ENCODE measurements around the gene GLG1. TPM values are rescaled to one million over a fixed set of nuclear protein-coding genes. Genes with fewer than 3 reads are reported as not detected.

The GLG1 gene
- total and polyA plus RNA-seq, 2 experiments from 2014 or later = 142 to 148 TPM

DNA sequence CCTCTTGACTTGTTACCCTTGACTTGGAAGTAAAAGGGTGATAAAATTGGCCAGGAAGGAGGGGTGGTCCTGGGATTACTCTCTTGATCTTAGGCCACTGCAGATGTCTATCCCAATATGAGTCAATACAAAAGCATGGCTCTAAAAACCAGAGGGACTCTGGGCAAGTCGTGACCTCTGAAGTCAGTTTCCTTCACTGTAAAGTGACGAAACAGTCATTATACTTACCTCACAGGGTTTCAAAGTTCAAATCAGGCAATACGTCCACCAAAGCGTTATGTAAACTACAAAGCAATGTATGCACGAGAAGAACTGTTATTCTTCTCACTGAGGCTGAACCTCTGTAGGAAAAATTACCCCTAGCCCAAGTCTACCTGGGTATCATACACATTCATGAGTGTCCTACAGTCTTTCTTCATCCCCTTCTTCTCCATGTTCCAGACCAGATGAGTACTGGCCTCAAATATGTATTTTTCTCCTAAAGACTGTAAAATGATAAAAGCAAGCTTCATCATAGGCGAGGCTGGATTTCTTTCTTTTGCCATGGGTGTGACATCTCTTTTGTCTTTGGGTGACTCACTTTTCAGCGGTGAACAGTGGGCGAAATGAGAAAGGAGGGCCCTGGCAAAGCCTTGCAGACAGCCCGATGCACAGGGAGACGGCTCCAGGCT lies 151.2 kb downstream of the GLG1 start:
- H2AFZ ChIP-seq = no peak overlapping the region
- H3K36me3 ChIP-seq (replicated peaks; ENCODE audit: insufficient read depth, low read depth) = no peaks in the 10 kb centered on the region
- H3K4me2 ChIP-seq = no peak overlapping the region
- H3K9me3 ChIP-seq (ENCODE audit: low read depth) = no peaks in the 10 kb centered on the region
- H3K9me2 ChIP-seq (replicated peaks; ENCODE audit: insufficient read depth) = no peaks in the 10 kb centered on the region
- H3K27me3 ChIP-seq = no peaks in the 10 kb centered on the region
- 87% methylated on average over 10 of the region's 10 CpGs for WGBS (ENCODE audit: low lambda C conversion rate, missing lambda C conversion rate)
- H3K79me2 ChIP-seq = no peaks in the 10 kb centered on the region
- TF ChIP-seq EZH2phosphoT487 (IDR thresholded peaks at IDR 0.05; ENCODE audit: low read depth, severe bottlenecking, unreplicated experiment) = no peak
- no peak for TF ChIP-seq EZH2 (IDR thresholded peaks at IDR 0.05; ENCODE audit: borderline replicate concordance)
- TF ChIP-seq, protein P1, sequence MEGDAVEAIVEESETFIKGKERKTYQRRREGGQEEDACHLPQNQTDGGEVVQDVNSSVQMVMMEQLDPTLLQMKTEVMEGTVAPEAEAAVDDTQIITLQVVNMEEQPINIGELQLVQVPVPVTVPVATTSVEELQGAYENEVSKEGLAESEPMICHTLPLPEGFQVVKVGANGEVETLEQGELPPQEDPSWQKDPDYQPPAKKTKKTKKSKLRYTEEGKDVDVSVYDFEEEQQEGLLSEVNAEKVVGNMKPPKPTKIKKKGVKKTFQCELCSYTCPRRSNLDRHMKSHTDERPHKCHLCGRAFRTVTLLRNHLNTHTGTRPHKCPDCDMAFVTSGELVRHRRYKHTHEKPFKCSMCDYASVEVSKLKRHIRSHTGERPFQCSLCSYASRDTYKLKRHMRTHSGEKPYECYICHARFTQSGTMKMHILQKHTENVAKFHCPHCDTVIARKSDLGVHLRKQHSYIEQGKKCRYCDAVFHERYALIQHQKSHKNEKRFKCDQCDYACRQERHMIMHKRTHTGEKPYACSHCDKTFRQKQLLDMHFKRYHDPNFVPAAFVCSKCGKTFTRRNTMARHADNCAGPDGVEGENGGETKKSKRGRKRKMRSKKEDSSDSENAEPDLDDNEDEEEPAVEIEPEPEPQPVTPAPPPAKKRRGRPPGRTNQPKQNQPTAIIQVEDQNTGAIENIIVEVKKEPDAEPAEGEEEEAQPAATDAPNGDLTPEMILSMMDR (IDR thresholded peaks at IDR 0.05; ENCODE audit: poor library complexity) = no peak
- no peaks in the 10 kb centered on the region for H3K4me1 ChIP-seq (ENCODE audit: insufficient read depth)
- no peak for DNase-seq (ENCODE audit: low spot score)
- H4K20me1 ChIP-seq (ENCODE audit: insufficient read depth, poor library complexity, severe bottlenecking) = no peaks in the 10 kb centered on the region
- H3K4me3 ChIP-seq = no peak overlapping the region
- H3K27ac ChIP-seq = peak overlapping the region; percentile 68

GRCh38 chr16:74455213-74455612 lies 151.7 kb downstream of the GLG1 start:
- Histone ChIP-seq H3K27ac (peak overlapping the region; percentile 68), H3K4me3 (no peak overlapping the region), H2AFZ (no peak overlapping the region), H4K20me1 (ENCODE audit: insufficient read depth, poor library complexity, severe bottlenecking) (no peaks in the 10 kb centered on the region), H3K79me2 (no peaks in the 10 kb centered on the region), H3K4me2 (no peak overlapping the region), H3K4me1 (ENCODE audit: insufficient read depth) (no peaks in the 10 kb centered on the region), H3K9me2 (replicated peaks; ENCODE audit: insufficient read depth) (no peaks in the 10 kb centered on the region), H3K27me3 (no peaks in the 10 kb centered on the region), H3K36me3 (replicated peaks; ENCODE audit: insufficient read depth, low read depth) (no peaks in the 10 kb centered on the region), H3K9me3 (ENCODE audit: low read depth) (no peaks in the 10 kb centered on the region)
- TF ChIP-seq, protein P1 (IDR thresholded peaks at IDR 0.05; ENCODE audit: poor library complexity) = no peak
- TF ChIP-seq EZH2phosphoT487 (IDR thresholded peaks at IDR 0.05; ENCODE audit: low read depth, severe bottlenecking, unreplicated experiment) (no peak), EZH2 (IDR thresholded peaks at IDR 0.05; ENCODE audit: borderline replicate concordance) (no peak)
- no peak for DNase-seq (ENCODE audit: low spot score)
- 95% methylated on average over 7 of the region's 7 CpGs for whole genome bisulfite sequencing (ENCODE audit: low lambda C conversion rate, missing lambda C conversion rate)

DNA sequence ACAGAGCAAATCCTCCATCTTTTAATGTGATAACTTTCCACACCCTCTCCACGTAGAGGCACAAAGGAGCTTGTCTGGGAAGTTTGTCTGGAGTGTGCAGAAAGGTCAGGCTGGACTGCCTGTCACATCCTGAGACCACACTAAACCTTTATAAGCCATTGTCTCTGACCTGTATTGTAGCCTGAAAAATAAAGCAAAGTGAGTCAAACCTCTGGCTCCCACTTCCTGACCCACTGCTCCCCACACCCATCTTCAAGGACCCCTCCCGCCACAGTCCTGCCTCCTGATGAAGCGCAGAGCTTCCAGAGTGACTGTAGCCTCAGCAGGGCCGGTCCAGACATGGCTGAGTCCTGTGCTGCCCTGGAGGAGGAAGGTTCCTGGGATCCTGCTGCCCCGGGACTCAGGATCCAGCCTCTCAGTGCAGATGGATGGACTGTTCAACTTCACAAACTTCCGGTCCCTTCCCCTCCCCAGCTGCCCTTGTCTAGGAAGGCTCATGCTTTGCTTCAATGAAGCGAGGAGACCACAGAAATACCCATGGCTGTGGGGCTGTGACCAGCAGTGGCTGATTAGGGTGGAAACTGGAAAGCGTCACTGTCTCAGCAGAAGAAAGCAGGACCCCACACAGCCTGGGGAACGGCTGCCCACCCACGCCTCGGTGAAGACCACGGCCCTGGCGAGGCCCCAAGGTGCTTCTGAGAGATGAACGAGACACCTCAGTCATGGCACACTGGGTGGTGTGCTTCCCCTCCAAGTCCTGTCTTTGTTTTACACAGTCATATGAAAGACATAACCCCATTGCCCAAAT lies 154.8 kb downstream of the GLG1 start:
- Histone ChIP-seq H3K9me2 (replicated peaks; ENCODE audit: insufficient read depth) (no peaks in the 10 kb centered on the region), H3K4me1 (ENCODE audit: insufficient read depth) (peaks cover 6% of the 10 kb centered on the region), H3K36me3 (replicated peaks; ENCODE audit: insufficient read depth, low read depth) (no peaks in the 10 kb centered on the region), H3K4me3 (no peak overlapping the region), H3K27me3 (no peaks in the 10 kb centered on the region), H3K27ac (no peak overlapping the region), H3K79me2 (no peaks in the 10 kb centered on the region), H3K4me2 (no peak overlapping the region), H3K9me3 (ENCODE audit: low read depth) (no peaks in the 10 kb centered on the region), H2AFZ (no peak overlapping the region), H4K20me1 (ENCODE audit: insufficient read depth, poor library complexity, severe bottlenecking) (no peaks in the 10 kb centered on the region)
- 95% methylated on average over 14 of the region's 14 CpGs for WGBS (ENCODE audit: low lambda C conversion rate, missing lambda C conversion rate)
- TF ChIP-seq EZH2 (IDR thresholded peaks at IDR 0.05; ENCODE audit: borderline replicate concordance) (no peak), EZH2phosphoT487 (IDR thresholded peaks at IDR 0.05; ENCODE audit: low read depth, severe bottlenecking, unreplicated experiment) (no peak)
- TF ChIP-seq, protein P1 (IDR thresholded peaks at IDR 0.05; ENCODE audit: poor library complexity) = no peak
- no peak for DNase-seq (ENCODE audit: low spot score)
